Cardiac muscle cell (in vitro differentiated cells and primary cell): Measurements from ENCODE around the gene CTBP2. TPM values are rescaled to one million over a fixed set of nuclear protein-coding genes. Genes with fewer than 3 reads are reported as not detected.

Experiments used
- DNase-seq, 2 donors: peaks; one replicate each; pipeline versions ENCODE4 v3.0.0 to v3.0.0-alpha.2; 2010 to 2017; ENCODE audit warnings: low read depth in 1 of 2, low spot score in 1 of 2
- H3K27ac ChIP-seq: fragments of 200-600 bp; sonication (generic); 2 replicates; pipeline ENCODE4 v1.5.1; 2016
- H3K27me3 ChIP-seq: fragments of 200-600 bp; sonication (generic); 2 replicates; pipeline ENCODE4 v1.6.0; 2016; ENCODE audit warnings: control low read depth
- H3K36me3 ChIP-seq: fragments of 200-600 bp; sonication (generic); 2 replicates; pipeline ENCODE4 v1.5.1; 2016; ENCODE audit warnings: control low read depth
- H3K4me1 ChIP-seq: fragments of 200-600 bp; sonication (generic); 2 replicates; pipeline ENCODE4 v1.8.1; 2017; ENCODE audit warnings: low read depth, mild to moderate bottlenecking, mixed run types
- H3K4me3 ChIP-seq: fragments of 200-600 bp; sonication (generic); 2 replicates; pipeline ENCODE4 v1.5.1; 2016; ENCODE audit warnings: mild to moderate bottlenecking
- H3K9me3 ChIP-seq: fragments of 200-600 bp; sonication (generic); 2 replicates; pipeline ENCODE4 v1.5.1; 2017; ENCODE audit warnings: low read depth, mild to moderate bottlenecking, control low read depth
- CTCF ChIP-seq: IDR thresholded peaks from 2 replicates; pipeline ENCODE4 v1.5.1; 2012; ENCODE audit warnings: low read depth, mild to moderate bottlenecking, low read length
- polyA plus RNA-seq: library from polyadenylated mRNA; unstranded; fragments of >200 nt; fragmentation: Nextera tagmentation; extraction: Ambion mirVana; gene quantifications from 2 replicates; pipeline ENCODE4 v1.2.1, GENCODE V29; 2016
- total RNA-seq: library from RNA; depleted of rRNA; stranded (reverse); fragments of >200 nt; gene quantifications from 2 replicates; pipeline ENCODE4 v1.2.3, GENCODE V29; 2016

The CTBP2 gene
- total and polyA plus RNA-seq, 2 experiments from 2014 or later, result 67.4 to 74.5 TPM

- Histone ChIP-seq H3K4me3 (no peak overlapping the region), H3K27ac (no peak overlapping the region), H3K4me1 (peaks cover 56% of the 10 kb centered on the region), H3K9me3 (no peaks in the 10 kb centered on the region), H3K36me3 (peaks cover 3% of the 10 kb centered on the region), H3K27me3 (no peaks in the 10 kb centered on the region)
- peak in 1 of 2 donors; percentile 34 for DNase-seq
- no peak for TF ChIP-seq CTCF
Observed at GRCh38 chr10:125155101-125155500, 5.3 kb downstream of the CTBP2 start.

- no peak overlapping the region for H3K4me3 ChIP-seq
- no peak for DNase-seq
- H3K9me3 ChIP-seq, result no peaks in the 10 kb centered on the region
- no peak for TF ChIP-seq CTCF
- no peak overlapping the region for H3K27ac ChIP-seq
- peaks cover 3% of the 10 kb centered on the region for H3K36me3 ChIP-seq
- H3K27me3 ChIP-seq, result no peaks in the 10 kb centered on the region
- H3K4me1 ChIP-seq, result peaks cover 56% of the 10 kb centered on the region
Observed at GRCh38 chr10:125154529-125154928, 5.8 kb downstream of the CTBP2 start.

GRCh38 chr10:125153703-125154490, 6.5 kb downstream of the CTBP2 start:
- no peak overlapping the region for H3K27ac ChIP-seq
- H3K36me3 ChIP-seq, result peaks cover 3% of the 10 kb centered on the region
- no peak for TF ChIP-seq CTCF
- peaks cover 56% of the 10 kb centered on the region for H3K4me1 ChIP-seq
- H3K4me3 ChIP-seq, result no peak overlapping the region
- H3K9me3 ChIP-seq, result no peaks in the 10 kb centered on the region
- peak in 1 of 2 donors; percentile 34 for DNase-seq
- no peaks in the 10 kb centered on the region for H3K27me3 ChIP-seq

GRCh38 chr10:125152450-125153368, 7.7 kb downstream of the CTBP2 start:
- Histone ChIP-seq H3K4me1 (peaks cover 58% of the 10 kb centered on the region), H3K9me3 (no peaks in the 10 kb centered on the region), H3K27me3 (no peaks in the 10 kb centered on the region), H3K27ac (no peak overlapping the region), H3K36me3 (peaks cover 3% of the 10 kb centered on the region), H3K4me3 (no peak overlapping the region)
- no peak for TF ChIP-seq CTCF
- peak in 1 of 2 donors; percentile 17 for DNase-seq

GRCh38 chr10:125151553-125152449, 8.6 kb downstream of the CTBP2 start:
- Histone ChIP-seq H3K27me3 (no peaks in the 10 kb centered on the region), H3K9me3 (no peaks in the 10 kb centered on the region), H3K27ac (no peak overlapping the region), H3K36me3 (peaks cover 3% of the 10 kb centered on the region), H3K4me3 (no peak overlapping the region), H3K4me1 (peaks cover 52% of the 10 kb centered on the region)
- DNase-seq, result no peak
- no peak for TF ChIP-seq CTCF
